ENCODE data around the gene SERPINA4.

Gene SERPINA4

GRCh38 chr14:94582199-94582750, 21.0 kb downstream of the SERPINA4 start:
- no peaks in the 10 kb centered on the region for H3K79me1 ChIP-seq (replicated peaks; ENCODE audit: low read length, poor library complexity, severe bottlenecking)
- H3K4me1 ChIP-seq (ENCODE audit: control insufficient read depth, insufficient read depth, low read depth, low read length): no peaks in the 10 kb centered on the region
- H3K4me3 ChIP-seq (ENCODE audit: insufficient read depth in 1 of 2, low read depth in 1 of 2, low read length in 2 of 2): no peak overlapping the region
- no peak overlapping the region for H3K27ac ChIP-seq (ENCODE audit: low read length, poor library complexity, severe bottlenecking)
- no peak overlapping the region for H2AFZ ChIP-seq (ENCODE audit: low read depth, low read length)
- H2BK120ac ChIP-seq (ENCODE audit: low read depth, low read length): no peak overlapping the region
- peaks cover 8 to 45% of the 10 kb centered on the region in 2 experiments for H3K27me3 ChIP-seq (ENCODE audit: control insufficient read depth in 1 of 2, insufficient read depth in 1 of 2, low read length in 2 of 2)
- no peak overlapping the region for H3K14ac ChIP-seq (ENCODE audit: low read length in 2 of 2)
- H2AK5ac ChIP-seq (ENCODE audit: low read length, severe bottlenecking): no peak overlapping the region
- no peak overlapping the region for H2BK15ac ChIP-seq (ENCODE audit: low read depth, poor library complexity, severe bottlenecking)
- no peak overlapping the region for H4K91ac ChIP-seq (ENCODE audit: low read length)
- no peak overlapping the region for H3K9ac ChIP-seq (ENCODE audit: low read length)
- no peak overlapping the region for H3K4me2 ChIP-seq (ENCODE audit: low read length, poor library complexity, severe bottlenecking)
- H4K8ac ChIP-seq (ENCODE audit: low read length): no peak overlapping the region
- no peak overlapping the region for H3K18ac ChIP-seq (ENCODE audit: low read depth in 1 of 2, low read length in 2 of 2)
- no peak for DNase-seq
- no peaks in the 10 kb centered on the region for H3K9me3 ChIP-seq (ENCODE audit: control insufficient read depth, low read length)
- no peak overlapping the region for H3K23ac ChIP-seq (ENCODE audit: low read length in 2 of 2)
- WGBS: 94% methylated on average over 6 of the region's 7 CpGs
- no peak overlapping the region for H2BK12ac ChIP-seq (ENCODE audit: low read length in 2 of 2)
- no peak overlapping the region for H2BK5ac ChIP-seq (ENCODE audit: low read depth, low read length, poor library complexity, severe bottlenecking)
- no peak overlapping the region for H3K4ac ChIP-seq (ENCODE audit: low read depth in 1 of 2, low read length in 2 of 2)
- no peaks in the 10 kb centered on the region for H3K36me3 ChIP-seq (ENCODE audit: control insufficient read depth in 1 of 2, insufficient read depth in 2 of 2, low read depth in 1 of 2, low read length in 2 of 2)

- H2AFZ ChIP-seq (ENCODE audit: low read depth, low read length): no peak overlapping the region
- no peak overlapping the region for H2BK120ac ChIP-seq (ENCODE audit: low read depth, low read length)
- no peak overlapping the region for H3K14ac ChIP-seq (ENCODE audit: low read length in 2 of 2)
- no peak overlapping the region for H3K18ac ChIP-seq (ENCODE audit: low read depth in 1 of 2, low read length in 2 of 2)
- H2BK12ac ChIP-seq (ENCODE audit: low read length in 2 of 2): no peak overlapping the region
- H4K91ac ChIP-seq (ENCODE audit: low read length): no peak overlapping the region
- H3K27ac ChIP-seq (ENCODE audit: low read length, poor library complexity, severe bottlenecking): no peak overlapping the region
- H3K36me3 ChIP-seq (ENCODE audit: control insufficient read depth in 1 of 2, insufficient read depth in 2 of 2, low read depth in 1 of 2, low read length in 2 of 2): no peaks in the 10 kb centered on the region
- H3K4ac ChIP-seq (ENCODE audit: low read depth in 1 of 2, low read length in 2 of 2): no peak overlapping the region
- no peak overlapping the region for H3K4me2 ChIP-seq (ENCODE audit: low read length, poor library complexity, severe bottlenecking)
- WGBS: 82% methylated on average over 3 of the region's 3 CpGs
- no peaks in the 10 kb centered on the region for H3K79me1 ChIP-seq (replicated peaks; ENCODE audit: low read length, poor library complexity, severe bottlenecking)
- H2AK5ac ChIP-seq (ENCODE audit: low read length, severe bottlenecking): no peak overlapping the region
- H3K27me3 ChIP-seq (ENCODE audit: control insufficient read depth in 1 of 2, insufficient read depth in 1 of 2, low read length in 2 of 2): peaks cover 11 to 48% of the 10 kb centered on the region in 2 experiments
- no peak overlapping the region for H3K23ac ChIP-seq (ENCODE audit: low read length in 2 of 2)
- no peak for DNase-seq
- no peak overlapping the region for H3K4me3 ChIP-seq (ENCODE audit: insufficient read depth in 1 of 2, low read depth in 1 of 2, low read length in 2 of 2)
- no peaks in the 10 kb centered on the region for H3K4me1 ChIP-seq (ENCODE audit: control insufficient read depth, insufficient read depth, low read depth, low read length)
- no peak overlapping the region for H2BK15ac ChIP-seq (ENCODE audit: low read depth, poor library complexity, severe bottlenecking)
- no peak overlapping the region for H2BK5ac ChIP-seq (ENCODE audit: low read depth, low read length, poor library complexity, severe bottlenecking)
- no peak overlapping the region for H4K8ac ChIP-seq (ENCODE audit: low read length)
- no peaks in the 10 kb centered on the region for H3K9me3 ChIP-seq (ENCODE audit: control insufficient read depth, low read length)
- H3K9ac ChIP-seq (ENCODE audit: low read length): no peak overlapping the region
Measured at GRCh38 chr14:94582851-94583250, 21.6 kb downstream of the SERPINA4 start.

GRCh38 chr14:94583557-94583956, 22.3 kb downstream of the SERPINA4 start:
- 94% methylated on average over 3 of the region's 4 CpGs for WGBS
- H3K4me1 ChIP-seq (ENCODE audit: control insufficient read depth, insufficient read depth, low read depth, low read length): no peaks in the 10 kb centered on the region
- no peak overlapping the region for H3K4ac ChIP-seq (ENCODE audit: low read depth in 1 of 2, low read length in 2 of 2)
- no peaks in the 10 kb centered on the region for H3K9me3 ChIP-seq (ENCODE audit: control insufficient read depth, low read length)
- H3K27me3 ChIP-seq (ENCODE audit: control insufficient read depth in 1 of 2, insufficient read depth in 1 of 2, low read length in 2 of 2): peaks cover 10 to 50% of the 10 kb centered on the region in 2 experiments
- peak overlapping the region; percentile 3 for H2AFZ ChIP-seq (ENCODE audit: low read depth, low read length)
- H3K4me3 ChIP-seq (ENCODE audit: insufficient read depth in 1 of 2, low read depth in 1 of 2, low read length in 2 of 2): no peak overlapping the region
- no peak overlapping the region for H3K4me2 ChIP-seq (ENCODE audit: low read length, poor library complexity, severe bottlenecking)
- H4K8ac ChIP-seq (ENCODE audit: low read length): no peak overlapping the region
- no peak overlapping the region for H3K23ac ChIP-seq (ENCODE audit: low read length in 2 of 2)
- no peak overlapping the region for H2BK15ac ChIP-seq (ENCODE audit: low read depth, poor library complexity, severe bottlenecking)
- H4K91ac ChIP-seq (ENCODE audit: low read length): no peak overlapping the region
- no peak overlapping the region for H3K9ac ChIP-seq (ENCODE audit: low read length)
- no peak for DNase-seq
- no peak overlapping the region for H2BK5ac ChIP-seq (ENCODE audit: low read depth, low read length, poor library complexity, severe bottlenecking)
- no peak overlapping the region for H2AK5ac ChIP-seq (ENCODE audit: low read length, severe bottlenecking)
- no peak overlapping the region for H3K14ac ChIP-seq (ENCODE audit: low read length in 2 of 2)
- no peak overlapping the region for H2BK120ac ChIP-seq (ENCODE audit: low read depth, low read length)
- H2BK12ac ChIP-seq (ENCODE audit: low read length in 2 of 2): no peak overlapping the region
- H3K36me3 ChIP-seq (ENCODE audit: control insufficient read depth in 1 of 2, insufficient read depth in 2 of 2, low read depth in 1 of 2, low read length in 2 of 2): no peaks in the 10 kb centered on the region
- no peaks in the 10 kb centered on the region for H3K79me1 ChIP-seq (replicated peaks; ENCODE audit: low read length, poor library complexity, severe bottlenecking)
- no peak overlapping the region for H3K18ac ChIP-seq (ENCODE audit: low read depth in 1 of 2, low read length in 2 of 2)
- no peak overlapping the region for H3K27ac ChIP-seq (ENCODE audit: low read length, poor library complexity, severe bottlenecking)

- no peak overlapping the region for H3K9ac ChIP-seq (ENCODE audit: low read length)
- no peak overlapping the region for H4K91ac ChIP-seq (ENCODE audit: low read length)
- H3K36me3 ChIP-seq (ENCODE audit: control insufficient read depth in 1 of 2, insufficient read depth in 2 of 2, low read depth in 1 of 2, low read length in 2 of 2): no peaks in the 10 kb centered on the region
- no peak overlapping the region for H2AFZ ChIP-seq (ENCODE audit: low read depth, low read length)
- no peak for DNase-seq
- no peak overlapping the region for H2BK5ac ChIP-seq (ENCODE audit: low read depth, low read length, poor library complexity, severe bottlenecking)
- H3K4me3 ChIP-seq (ENCODE audit: insufficient read depth in 1 of 2, low read depth in 1 of 2, low read length in 2 of 2): no peak overlapping the region
- no peak overlapping the region for H3K23ac ChIP-seq (ENCODE audit: low read length in 2 of 2)
- H3K4me1 ChIP-seq (ENCODE audit: control insufficient read depth, insufficient read depth, low read depth, low read length): no peaks in the 10 kb centered on the region
- no peak overlapping the region for H3K14ac ChIP-seq (ENCODE audit: low read length in 2 of 2)
- H4K8ac ChIP-seq (ENCODE audit: low read length): no peak overlapping the region
- no peak overlapping the region for H3K4ac ChIP-seq (ENCODE audit: low read depth in 1 of 2, low read length in 2 of 2)
- no peak overlapping the region for H2BK12ac ChIP-seq (ENCODE audit: low read length in 2 of 2)
- H3K9me3 ChIP-seq (ENCODE audit: control insufficient read depth, low read length): no peaks in the 10 kb centered on the region
- no peak overlapping the region for H2BK120ac ChIP-seq (ENCODE audit: low read depth, low read length)
- H3K27me3 ChIP-seq (ENCODE audit: control insufficient read depth in 1 of 2, insufficient read depth in 1 of 2, low read length in 2 of 2): peaks cover 10 to 52% of the 10 kb centered on the region in 2 experiments
- 71% methylated on average over 4 of the region's 5 CpGs for WGBS
- no peak overlapping the region for H2BK15ac ChIP-seq (ENCODE audit: low read depth, poor library complexity, severe bottlenecking)
- no peaks in the 10 kb centered on the region for H3K79me1 ChIP-seq (replicated peaks; ENCODE audit: low read length, poor library complexity, severe bottlenecking)
- no peak overlapping the region for H3K18ac ChIP-seq (ENCODE audit: low read depth in 1 of 2, low read length in 2 of 2)
- H2AK5ac ChIP-seq (ENCODE audit: low read length, severe bottlenecking): no peak overlapping the region
- H3K27ac ChIP-seq (ENCODE audit: low read length, poor library complexity, severe bottlenecking): no peak overlapping the region
- no peak overlapping the region for H3K4me2 ChIP-seq (ENCODE audit: low read length, poor library complexity, severe bottlenecking)
Measured at GRCh38 chr14:94584591-94585280, 23.5 kb downstream of the SERPINA4 start.

Data from mesenchymal stem cell (in vitro differentiated cells and primary cell).